Stimulated activated CD8-positive, alpha-beta memory T cell treated with anti-CD3 and anti-CD28 coated beads, Interleukin-7, amount 100 ng/mL, for 48 hours (primary cell): ENCODE measurements around the gene ZKSCAN8.
A peak's percentile ranks its signal among the peaks of the same experiment; 100 is the strongest.

Experiments
- DNase-seq, 2 donors: peaks; one replicate each; pipeline ENCODE4 v3.0.0-alpha.2; 2020; ENCODE audit warnings: low read depth in 1 of 2; ENCODE audit errors: extremely low read depth in 1 of 2

Gene ZKSCAN8

GRCh38 chr6:28139860-28140543, 1.7 kb upstream of the ZKSCAN8 start:
- no peak for DNase-seq

DNA sequence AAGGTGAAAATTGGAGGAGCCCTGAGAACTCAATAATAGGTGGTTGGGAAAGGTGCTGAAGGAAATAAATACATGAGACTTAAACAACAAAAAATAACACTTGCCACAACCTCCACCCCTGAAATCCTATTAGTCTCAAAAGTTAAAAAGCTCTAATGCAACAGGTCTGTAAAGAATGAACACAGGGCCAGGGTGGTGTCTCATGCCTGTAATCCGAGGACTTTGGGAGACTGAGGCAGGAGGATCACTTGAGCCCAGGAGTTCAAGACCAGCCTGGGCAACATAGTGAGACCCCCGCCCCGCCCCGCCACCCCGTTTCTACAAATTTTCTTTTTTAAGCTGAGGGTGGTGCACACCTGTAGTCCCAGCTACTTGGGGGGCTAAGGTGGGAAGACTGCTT, 1.1 kb upstream of the ZKSCAN8 start:
- DNase-seq: no peak

DNA sequence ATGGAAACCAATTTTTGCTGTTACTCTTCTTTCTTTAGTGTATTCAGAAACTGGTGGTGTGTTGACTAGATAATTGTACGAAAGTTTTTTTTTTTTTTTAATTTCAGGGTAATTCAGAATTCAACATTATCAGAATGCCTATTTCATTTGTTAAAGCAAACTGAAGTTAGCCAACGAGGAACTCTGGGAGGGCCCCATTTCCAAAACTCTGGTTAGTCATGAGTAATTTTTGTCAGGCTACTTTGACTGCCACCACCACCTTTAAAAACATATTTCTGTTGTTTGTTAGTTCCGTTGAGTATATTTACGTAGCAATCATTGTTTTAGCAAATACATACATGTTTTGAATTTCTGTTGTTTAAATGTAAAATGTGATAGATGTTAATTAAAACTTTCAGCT, 763 bp downstream of the ZKSCAN8 start:
- no peak for DNase-seq

DNA sequence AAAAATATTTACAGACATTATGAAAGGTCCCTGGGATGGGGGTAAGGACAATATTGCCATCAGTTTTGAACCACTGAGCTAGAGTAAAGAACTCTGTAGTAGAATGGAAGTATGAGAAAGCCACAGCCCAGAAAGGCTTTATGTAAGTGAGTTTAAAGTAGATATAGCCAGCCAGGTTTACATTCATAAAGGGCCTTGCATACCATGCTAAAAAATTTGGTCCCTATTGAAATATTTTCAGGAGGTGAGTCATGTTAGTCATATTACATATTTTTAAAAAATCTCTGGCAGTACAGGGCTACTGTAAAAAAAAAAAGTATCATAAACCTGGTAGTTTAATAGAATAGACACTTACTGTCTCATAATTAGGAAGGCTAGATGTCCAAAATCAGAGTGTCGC, 3.5 kb downstream of the ZKSCAN8 start:
- no peak for DNase-seq

GRCh38 chr6:28152531-28152930, 10.8 kb downstream of the ZKSCAN8 start:
- DNase-seq: no peak

GRCh38 chr6:28153546-28153945, 11.9 kb downstream of the ZKSCAN8 start:
- DNase-seq: no peak

GRCh38 chr6:28154357-28154756, 12.7 kb downstream of the ZKSCAN8 start:
- DNase-seq: no peak

DNA sequence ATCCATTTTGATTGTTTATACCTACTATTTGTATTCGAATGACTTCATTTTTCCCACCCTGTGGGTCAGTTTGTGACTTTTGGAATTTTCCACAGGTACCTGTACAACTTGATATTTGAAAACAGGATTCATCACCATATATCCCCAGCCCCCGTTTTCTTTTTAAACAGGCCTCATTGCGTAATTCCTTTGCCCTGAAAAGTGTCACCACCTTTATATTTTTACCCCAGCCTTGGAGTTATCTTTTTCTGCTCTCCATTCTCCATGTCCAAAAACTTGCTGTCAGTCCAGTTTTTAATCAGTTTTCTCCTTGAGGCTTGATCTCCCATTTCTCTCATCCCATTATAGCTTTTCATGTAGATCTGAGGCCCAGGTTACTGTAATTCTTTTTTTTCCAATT, 16.6 kb downstream of the ZKSCAN8 start:
- no peak for DNase-seq

DNA sequence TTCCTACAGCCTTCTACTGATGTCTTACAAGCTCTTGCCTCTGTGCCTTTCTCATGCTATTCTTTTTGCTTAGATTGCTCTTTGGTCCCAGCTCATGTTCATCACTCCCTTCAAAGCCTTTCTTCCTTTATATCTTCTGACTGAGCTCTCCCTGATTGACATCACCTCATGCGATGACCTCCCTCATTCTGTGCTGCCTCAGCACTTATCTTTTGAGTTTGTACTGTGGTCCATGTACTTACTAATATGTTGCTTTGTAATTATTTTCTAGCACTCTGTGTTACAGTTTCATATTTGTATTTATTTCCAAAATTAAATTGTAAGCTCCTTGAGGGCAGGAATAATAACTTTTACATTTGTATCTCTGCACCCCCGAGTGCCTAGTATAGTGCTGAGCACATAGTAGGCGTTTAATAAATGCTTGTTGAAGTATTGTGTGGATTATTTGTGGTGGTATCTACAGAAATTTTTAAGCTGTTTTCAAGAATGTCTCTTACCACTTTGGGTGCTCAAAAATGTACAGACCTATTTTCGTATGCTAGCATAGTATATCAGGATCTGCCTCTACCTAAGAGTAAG, 17.4 kb downstream of the ZKSCAN8 start:
- no peak for DNase-seq

GRCh38 chr6:28160233-28160632, 18.6 kb downstream of the ZKSCAN8 start:
- no peak for DNase-seq

GRCh38 chr6:28161410-28162079, 19.9 kb downstream of the ZKSCAN8 start:
- peak; percentile 66 to 79 for DNase-seq

GRCh38 chr6:28165563-28165962, 23.9 kb downstream of the ZKSCAN8 start:
- DNase-seq: no peak

DNA sequence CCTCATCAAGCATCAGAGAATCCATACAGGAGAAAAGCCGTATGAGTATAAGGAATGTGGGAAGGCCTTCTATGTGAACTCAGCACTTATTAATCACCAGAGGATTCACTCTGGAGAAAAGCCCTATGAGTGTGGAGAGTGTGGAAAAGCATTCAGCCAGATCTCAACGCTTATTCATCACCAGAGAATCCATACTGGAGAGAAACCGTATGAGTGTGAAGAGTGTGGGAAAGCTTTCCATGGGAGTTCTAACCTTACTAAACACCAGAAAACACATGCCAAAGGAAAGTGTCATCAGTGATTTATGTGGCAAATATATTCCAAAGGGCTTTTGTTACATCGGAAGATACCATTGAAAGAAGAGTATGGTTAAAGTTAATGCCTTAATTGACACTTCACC, 25.4 kb downstream of the ZKSCAN8 start:
- no peak for DNase-seq

GRCh38 chr6:28167926-28168325, 26.2 kb downstream of the ZKSCAN8 start:
- no peak for DNase-seq

GRCh38 chr6:28171271-28171670, 29.6 kb downstream of the ZKSCAN8 start:
- no peak for DNase-seq

DNA sequence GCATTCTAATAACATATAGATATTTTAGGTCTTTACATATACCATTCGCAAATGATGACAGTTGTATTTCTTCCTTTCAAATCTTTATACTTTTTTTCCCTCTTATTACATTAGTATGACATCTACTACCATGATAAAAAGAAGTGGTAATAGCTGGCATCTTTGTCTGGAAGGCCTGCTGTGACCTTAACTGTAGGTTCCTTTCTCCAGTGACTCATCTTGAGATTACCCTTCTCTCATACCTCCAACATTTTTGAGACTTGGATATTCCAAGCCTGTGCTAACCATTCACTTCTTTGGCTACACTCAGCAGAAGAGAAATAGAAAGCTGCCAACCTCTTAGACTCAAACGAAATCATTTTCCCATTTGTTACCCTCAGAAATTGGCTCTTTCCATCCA, 30.3 kb downstream of the ZKSCAN8 start:
- no peak for DNase-seq

GRCh38 chr6:28176373-28176772, 34.7 kb downstream of the ZKSCAN8 start:
- DNase-seq: no peak

GRCh38 chr6:28182255-28182654, 40.6 kb downstream of the ZKSCAN8 start:
- DNase-seq: no peak

- no peak for DNase-seq
These were observed 46.7 kb downstream of the ZKSCAN8 start for GRCh38 chr6:28188111-28188979.

- DNase-seq: no peak
These were observed 58.3 kb downstream of the ZKSCAN8 start for GRCh38 chr6:28200020-28200419.

DNA sequence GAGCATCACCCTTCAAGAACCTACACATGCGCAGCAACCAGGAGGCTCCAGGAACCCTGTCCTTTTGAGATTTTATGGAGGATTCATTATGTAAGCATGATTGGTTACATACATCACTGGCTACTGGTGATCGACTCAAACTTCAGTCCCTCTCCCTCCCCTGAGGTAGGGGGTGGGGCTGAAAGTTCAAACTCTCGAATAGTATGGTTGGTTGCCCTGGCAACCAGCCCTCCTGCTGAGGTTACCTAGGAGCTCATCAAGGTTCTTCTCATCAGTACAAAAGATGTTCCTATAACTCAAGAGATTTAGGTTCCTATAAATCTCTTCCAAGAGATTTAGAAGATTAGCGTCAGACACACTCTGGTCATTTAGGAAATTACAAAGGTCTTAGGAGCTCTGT, 61.5 kb downstream of the ZKSCAN8 start:
- no peak for DNase-seq
